Endothelial cell (in vitro differentiated cells): ENCODE results near the gene DCAF7. TPM values are rescaled to one million over a fixed set of nuclear protein-coding genes. Genes with fewer than 3 reads are reported as not detected.

Experiments used
- DNase-seq: peaks from one replicate; pipeline ENCODE4 v3.0.0; 2021; ENCODE audit warnings: low spot score
- H3K27ac Mint-ChIP-seq: one replicate; pipeline ENCODE4 v1.8.0; 2021; ENCODE audit warnings: mixed read lengths, inconsistent platforms; ENCODE audit not compliant: unreplicated experiment
- H3K27me3 Mint-ChIP-seq: one replicate; pipeline ENCODE4 v1.8.0; 2021; ENCODE audit warnings: mild to moderate bottlenecking, moderate library complexity, mixed read lengths, inconsistent platforms; ENCODE audit not compliant: unreplicated experiment
- H3K36me3 Mint-ChIP-seq: one replicate; pipeline ENCODE4 v1.8.0; 2021; ENCODE audit warnings: mild to moderate bottlenecking, low read depth, mixed read lengths, inconsistent platforms; ENCODE audit not compliant: unreplicated experiment
- H3K4me1 Mint-ChIP-seq: one replicate; pipeline ENCODE4 v1.8.0; 2021; ENCODE audit warnings: mild to moderate bottlenecking, mixed read lengths, inconsistent platforms; ENCODE audit not compliant: unreplicated experiment
- H3K4me3 Mint-ChIP-seq: one replicate; pipeline ENCODE4 v1.8.0; 2021; ENCODE audit warnings: mild to moderate bottlenecking, mixed read lengths, inconsistent platforms; ENCODE audit not compliant: unreplicated experiment
- H3K9me3 Mint-ChIP-seq: one replicate; pipeline ENCODE4 v1.8.0; 2021; ENCODE audit warnings: mixed read lengths, inconsistent platforms; ENCODE audit not compliant: unreplicated experiment
- total RNA-seq: library from RNA; stranded (reverse); fragmentation: NEBNext Ultra II Directional; extraction: Animal tissue kit (Norgen Biotek cat#: 25700); gene quantifications from one replicate; pipeline ENCODE4 v1.2.1, GENCODE V29; 2021; ENCODE audit not compliant: unreplicated experiment
- TF ChIP-seq, protein P1 (sequence below): fragments of 200-600 bp; sonication (generic); IDR thresholded peaks from one replicate; pipeline ENCODE4 v1.5.0; 2021; ENCODE audit warnings: antibody characterized with exemption; ENCODE audit not compliant: unreplicated experiment

The DCAF7 gene
- total RNA-seq, 1 donor from 2014 or later = 123 TPM

DNA sequence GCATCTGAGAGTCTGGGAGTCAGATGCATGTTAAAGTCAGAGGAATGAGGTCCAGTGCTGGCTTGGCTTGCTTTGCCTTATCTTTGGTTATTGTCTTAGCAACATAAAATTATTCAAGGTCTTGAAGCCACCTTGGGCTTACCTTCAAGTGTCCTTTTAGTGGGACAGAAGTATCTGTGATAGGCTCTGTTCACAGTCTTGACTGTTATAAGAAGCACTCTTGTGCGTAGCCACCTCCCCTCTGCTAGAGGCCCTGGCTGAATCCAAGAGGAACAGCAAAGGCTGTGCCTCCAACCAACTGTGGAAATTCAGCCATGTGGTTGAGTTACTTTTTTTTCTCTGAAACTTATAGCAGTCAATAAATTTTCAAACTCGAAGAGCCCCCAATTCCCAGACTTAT is 63.4 kb downstream of the DCAF7 start:
- H3K9me3 Mint-ChIP-seq = no peaks in the 10 kb centered on the region
- H3K4me3 Mint-ChIP-seq = no peak overlapping the region
- H3K27me3 Mint-ChIP-seq = peaks cover 6% of the 10 kb centered on the region
- peaks cover 5% of the 10 kb centered on the region for H3K4me1 Mint-ChIP-seq
- TF ChIP-seq, protein P1, sequence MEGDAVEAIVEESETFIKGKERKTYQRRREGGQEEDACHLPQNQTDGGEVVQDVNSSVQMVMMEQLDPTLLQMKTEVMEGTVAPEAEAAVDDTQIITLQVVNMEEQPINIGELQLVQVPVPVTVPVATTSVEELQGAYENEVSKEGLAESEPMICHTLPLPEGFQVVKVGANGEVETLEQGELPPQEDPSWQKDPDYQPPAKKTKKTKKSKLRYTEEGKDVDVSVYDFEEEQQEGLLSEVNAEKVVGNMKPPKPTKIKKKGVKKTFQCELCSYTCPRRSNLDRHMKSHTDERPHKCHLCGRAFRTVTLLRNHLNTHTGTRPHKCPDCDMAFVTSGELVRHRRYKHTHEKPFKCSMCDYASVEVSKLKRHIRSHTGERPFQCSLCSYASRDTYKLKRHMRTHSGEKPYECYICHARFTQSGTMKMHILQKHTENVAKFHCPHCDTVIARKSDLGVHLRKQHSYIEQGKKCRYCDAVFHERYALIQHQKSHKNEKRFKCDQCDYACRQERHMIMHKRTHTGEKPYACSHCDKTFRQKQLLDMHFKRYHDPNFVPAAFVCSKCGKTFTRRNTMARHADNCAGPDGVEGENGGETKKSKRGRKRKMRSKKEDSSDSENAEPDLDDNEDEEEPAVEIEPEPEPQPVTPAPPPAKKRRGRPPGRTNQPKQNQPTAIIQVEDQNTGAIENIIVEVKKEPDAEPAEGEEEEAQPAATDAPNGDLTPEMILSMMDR = no peak
- no peak overlapping the region for H3K27ac Mint-ChIP-seq
- peaks cover 5% of the 10 kb centered on the region for H3K36me3 Mint-ChIP-seq
- DNase-seq = no peak

DNA sequence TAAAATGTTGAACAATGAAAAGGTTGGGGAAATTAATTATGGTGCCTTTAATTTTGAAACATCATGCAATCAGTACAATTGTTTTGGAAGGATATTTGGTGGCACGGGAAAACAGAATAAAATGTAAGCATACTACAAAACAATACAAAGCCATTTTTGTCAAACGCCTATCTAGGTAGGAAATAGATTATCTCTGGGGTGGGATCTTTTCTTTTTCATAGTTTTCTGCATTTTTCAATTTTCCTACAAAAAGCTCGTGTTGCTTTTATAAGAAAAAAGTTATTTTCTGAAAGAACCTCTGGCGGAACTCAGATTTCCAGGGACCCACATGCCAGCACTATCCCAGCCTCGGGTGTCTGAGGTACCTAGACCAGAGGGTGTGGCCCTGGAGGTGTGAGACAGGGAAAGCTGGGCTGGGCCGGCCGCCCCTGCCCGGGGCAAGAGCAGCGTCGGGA is 71.0 kb downstream of the DCAF7 start:
- peaks cover 4% of the 10 kb centered on the region for H3K36me3 Mint-ChIP-seq
- no peaks in the 10 kb centered on the region for H3K9me3 Mint-ChIP-seq
- TF ChIP-seq, protein P1 = no peak
- peak overlapping the region; percentile 25 for H3K27ac Mint-ChIP-seq
- H3K4me1 Mint-ChIP-seq = peaks cover 29% of the 10 kb centered on the region
- peak overlapping the region; percentile 85 for H3K4me3 Mint-ChIP-seq
- no peak for DNase-seq
- peaks cover 11% of the 10 kb centered on the region for H3K27me3 Mint-ChIP-seq

DNA sequence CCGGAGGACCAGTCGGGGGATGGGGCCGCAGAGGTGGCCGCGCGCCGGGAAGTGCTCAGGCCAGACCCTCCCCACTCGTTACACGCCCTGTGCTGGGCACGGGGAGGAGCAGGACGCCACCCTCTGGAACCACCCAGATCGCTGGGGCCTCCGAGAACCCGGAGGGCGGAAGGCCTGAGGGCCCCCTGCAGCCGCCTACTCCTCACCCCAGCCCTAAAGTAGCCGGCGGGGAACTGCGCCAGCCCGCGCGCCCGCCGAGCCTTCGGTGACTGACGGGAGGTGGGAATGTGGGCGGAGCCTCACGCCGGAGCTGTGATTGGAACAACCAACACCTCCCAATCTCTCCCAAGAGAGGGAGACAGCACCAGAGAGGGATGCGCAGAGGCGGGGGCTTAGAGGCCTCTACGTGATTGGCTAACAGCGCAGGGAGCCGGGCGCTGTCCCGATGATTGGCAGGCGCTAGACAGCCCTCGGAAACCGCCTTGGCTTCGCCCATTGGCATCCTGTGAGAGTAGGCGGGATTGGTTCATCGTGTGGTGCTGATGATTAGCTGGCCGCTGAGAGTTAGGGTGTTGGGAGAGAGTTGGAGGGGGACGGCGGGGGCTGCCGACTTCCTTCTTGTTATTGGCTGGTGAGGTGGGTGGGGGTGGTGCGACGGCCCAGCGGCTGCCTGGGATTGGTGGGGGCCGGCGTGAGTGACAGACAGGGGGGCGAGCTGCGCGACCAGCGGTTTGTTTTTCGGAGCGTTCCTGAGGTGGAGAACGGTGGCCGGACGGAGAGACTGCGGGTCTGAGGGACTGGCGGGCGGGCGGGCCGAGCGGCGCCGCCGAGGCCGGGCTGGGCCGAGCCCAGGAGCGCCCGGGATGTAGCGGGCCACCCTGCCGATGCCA is 71.7 kb downstream of the DCAF7 start, which contains the start of gene MAP3K3:
MAP3K3 (plus strand) TSS at position 734 of the 890 bp plus-strand sequence. CDS start 343 bp downstream, outside the sequence.
- no peaks in the 10 kb centered on the region for H3K9me3 Mint-ChIP-seq
- H3K4me1 Mint-ChIP-seq = peaks cover 36% of the 10 kb centered on the region
- TF ChIP-seq, protein P1 = no peak
- peaks cover 14% of the 10 kb centered on the region for H3K27me3 Mint-ChIP-seq
- H3K4me3 Mint-ChIP-seq = peak within 1 kb of the TSS; percentile 99
- H3K27ac Mint-ChIP-seq = peak within 1 kb of the TSS; percentile 90
- H3K36me3 Mint-ChIP-seq = peaks cover 4% of the 10 kb centered on the region
- peak; percentile 94 for DNase-seq

DNA sequence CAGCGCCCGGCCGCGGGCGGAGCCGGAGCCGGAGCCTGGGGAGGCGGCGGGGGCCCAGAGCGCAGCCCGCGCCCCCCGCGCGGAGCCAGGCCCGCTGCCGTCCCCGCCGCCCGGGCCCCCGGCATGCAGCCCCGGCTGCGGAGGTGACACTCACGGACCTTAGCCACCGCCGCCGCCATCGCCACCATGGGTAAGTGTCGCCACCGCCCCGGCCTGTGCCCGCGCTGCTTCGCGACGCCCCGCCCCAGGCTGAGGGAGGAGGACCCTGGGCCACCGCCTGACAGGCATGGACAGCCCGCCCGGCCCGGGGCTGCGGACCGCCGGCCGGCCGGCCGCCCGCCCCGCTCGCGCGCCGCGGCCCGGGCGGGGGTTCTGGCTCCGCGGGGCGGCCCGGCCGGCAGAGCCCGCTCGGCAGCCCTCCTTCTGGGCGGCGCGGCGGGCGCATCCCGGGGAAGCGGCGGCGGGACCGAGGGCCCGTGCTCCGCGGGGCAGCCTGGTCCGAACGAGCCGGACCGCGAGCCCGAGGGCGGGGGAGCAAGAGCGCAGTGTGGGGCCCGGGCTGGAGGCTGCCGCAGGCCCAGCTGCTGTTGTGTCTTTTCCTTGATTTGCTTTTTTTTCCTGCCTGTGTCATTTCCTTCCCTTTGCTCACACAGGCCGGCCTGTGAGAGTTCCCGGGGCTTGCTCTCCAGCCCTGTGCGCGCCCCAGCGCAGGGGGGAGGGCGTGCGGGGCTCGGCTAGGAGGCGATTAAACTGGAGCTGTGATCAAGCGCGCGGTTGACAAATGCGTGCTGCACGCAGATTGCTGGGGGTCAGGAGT is 72.5 kb downstream of the DCAF7 start:
- TF ChIP-seq, protein P1 = no peak
- Mint-ChIP-seq H3K4me3 (peak overlapping the region; percentile 99), H3K27ac (peak overlapping the region; percentile 90), H3K4me1 (peaks cover 41% of the 10 kb centered on the region), H3K27me3 (peaks cover 14% of the 10 kb centered on the region), H3K36me3 (peaks cover 4% of the 10 kb centered on the region), H3K9me3 (no peaks in the 10 kb centered on the region)
- DNase-seq = peak; percentile 79
